Keratinocyte (primary cell): Measurements from ENCODE around the gene P4HA3. TPM values are rescaled to one million over a fixed set of nuclear protein-coding genes. Genes with fewer than 3 reads are reported as not detected.

Experiments used
- DNase-seq: peaks from one replicate; pipeline ENCODE4 v3.0.0-alpha.2; 2011; ENCODE audit warnings: low read depth, missing footprints, low spot score
- FAIRE-seq: peaks from 2 replicates; lab custom pipeline; 2011; peaks lifted over from hg19 to GRCh38; lab: Jason Lieb, UNC
- H2AFZ ChIP-seq: 2 replicates; pipeline ENCODE4 v1.6.0; 2012; ENCODE audit warnings: low read length, control low read depth, inconsistent platforms; ENCODE audit not compliant: control insufficient read depth
- H3K27ac ChIP-seq: 2 replicates; pipeline ENCODE4 v1.5.1; 2011; ENCODE audit warnings: low read length; ENCODE audit not compliant: control insufficient read depth, insufficient read depth
- H3K27me3 ChIP-seq: 3 replicates; pipeline ENCODE4 v1.6.0; 2011; ENCODE audit warnings: low read length; ENCODE audit not compliant: control insufficient read depth, insufficient read depth; ENCODE audit errors: extremely low read depth
- H3K36me3 ChIP-seq, 2 experiments: 2 replicates in 1 of 2; 3 replicates in 1 of 2; pipeline ENCODE4 v1.5.1; 2011; ENCODE audit warnings: low read length in 2 of 2, mild to moderate bottlenecking in 1 of 2; ENCODE audit not compliant: control insufficient read depth in 2 of 2, insufficient read depth in 2 of 2; ENCODE audit errors: extremely low read depth in 1 of 2
- H3K4me1 ChIP-seq: 3 replicates; pipeline ENCODE4 v1.5.1; 2011; ENCODE audit warnings: low read length; ENCODE audit not compliant: control insufficient read depth, insufficient read depth; ENCODE audit errors: extremely low read depth
- H3K4me2 ChIP-seq: 3 replicates; pipeline ENCODE4 v1.6.0; 2011; ENCODE audit warnings: low read depth, low read length; ENCODE audit not compliant: control insufficient read depth, insufficient read depth; ENCODE audit errors: extremely low read depth
- H3K4me3 ChIP-seq, 3 experiments: fragments of 200-600 bp in 1 of 3; sonication (generic) in 1 of 3; 2 replicates in 2 of 3; 3 replicates in 1 of 3; pipeline ENCODE4 v1.5.1; 2011 to 2016; ENCODE audit warnings: low read length in 3 of 3, mild to moderate bottlenecking in 3 of 3, control low read depth in 2 of 3, inconsistent platforms in 1 of 3, low read depth in 1 of 3, mixed read lengths in 1 of 3, mixed run types in 1 of 3, moderate library complexity in 1 of 3; ENCODE audit not compliant: control insufficient read depth in 2 of 3, insufficient read depth in 2 of 3; ENCODE audit errors: extremely low read depth in 1 of 3
- H3K79me2 ChIP-seq: 2 replicates; pipeline ENCODE4 v1.6.0; 2012; ENCODE audit warnings: low read length; ENCODE audit not compliant: control insufficient read depth, insufficient read depth
- H3K9ac ChIP-seq: 3 replicates; pipeline ENCODE4 v1.6.0; 2011; ENCODE audit warnings: low read length; ENCODE audit not compliant: control insufficient read depth, insufficient read depth; ENCODE audit errors: extremely low read depth
- H3K9me1 ChIP-seq: 3 replicates; pipeline ENCODE4 v1.6.0; 2011; ENCODE audit warnings: low read length; ENCODE audit not compliant: control insufficient read depth, insufficient read depth; ENCODE audit errors: extremely low read depth
- H3K9me3 ChIP-seq: 2 replicates; pipeline ENCODE4 v1.5.1; 2012; ENCODE audit warnings: low read depth, low read length; ENCODE audit not compliant: control insufficient read depth
- H4K20me1 ChIP-seq: 3 replicates; pipeline ENCODE4 v1.6.0; 2011; ENCODE audit warnings: low read length; ENCODE audit not compliant: control insufficient read depth, insufficient read depth; ENCODE audit errors: extremely low read depth
- EZH2 ChIP-seq: IDR thresholded peaks from one replicate; pipeline ENCODE4 v1.6.1; 2012; ENCODE audit warnings: inconsistent platforms, mild to moderate bottlenecking, low read length, moderate library complexity
- dilution Hi-C: fragments of 300-500 bp; cut with MboI; formaldehyde crosslinking; loops from one replicate; pipeline ENCODE4 v1.7.0; 2020; ENCODE audit warnings: low sequenced_read_pairs; ENCODE audit not compliant: extremely low pct_ligation_motif_present
- polyA plus RNA-seq, 5 experiments: library from polyadenylated mRNA; depleted of rRNA in 3 of 5; stranded (reverse) in 3 of 5; stranded (forward) in 1 of 5; unstranded in 1 of 5; fragments of >200 nt; gene quantifications; 1 replicate in 1 of 5; 2 replicates in 3 of 5; 3 replicates in 1 of 5; pipeline versions ENCODE4 v1.2.1 to v1.2.3, GENCODE V29; 2011 to 2012; ENCODE audit warnings: missing spikeins in 2 of 5, low read depth in 1 of 5, low replicate concordance in 1 of 5
- TF ChIP-seq, protein P1 (sequence below), 3 experiments: IDR thresholded peaks in 1 of 3; conservative IDR thresholded peaks in 1 of 3; optimal IDR thresholded peaks in 1 of 3; 2 replicates in 2 of 3; 3 replicates in 1 of 3; pipeline versions ENCODE3 to v1.5.1; 2011; ENCODE audit warnings: low read length in 3 of 3, mild to moderate bottlenecking in 3 of 3, moderate library complexity in 2 of 3, control low read depth in 1 of 3, inconsistent platforms in 1 of 3; ENCODE audit not compliant: insufficient read depth in 2 of 3; ENCODE audit errors: extremely low read depth in 1 of 3

Gene P4HA3
- polyA plus RNA-seq, 1 donor (not counting 4 experiments of a cell fraction or from before 2014, with no cell fraction given) = 0.14 TPM

DNA sequence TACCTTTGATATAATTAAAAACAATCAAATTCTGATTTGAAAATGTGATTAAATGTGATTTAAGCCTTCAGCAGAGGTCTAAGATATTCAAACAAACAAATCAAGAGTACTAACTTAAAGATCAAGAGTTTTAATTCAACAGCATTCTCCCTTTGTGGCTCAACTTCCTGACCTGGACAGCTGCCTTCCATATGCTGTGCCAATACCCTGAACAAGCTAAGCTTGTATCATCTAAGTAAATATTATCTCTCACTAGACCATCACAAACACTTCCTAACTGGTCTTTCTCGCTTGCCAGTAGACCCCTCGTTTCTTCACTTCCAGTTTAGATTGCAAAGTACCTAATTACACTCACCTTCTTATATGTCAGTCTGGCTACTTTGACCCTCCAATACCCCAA lies 35.9 kb upstream of the P4HA3 start:
- no peak for FAIRE-seq

GRCh38 chr11:74345420-74345819 lies 34.0 kb upstream of the P4HA3 start:
- FAIRE-seq (no peak), DNase-seq (no peak)
- H3K9me1 ChIP-seq = no peaks in the 10 kb centered on the region
- TF ChIP-seq, protein P1, sequence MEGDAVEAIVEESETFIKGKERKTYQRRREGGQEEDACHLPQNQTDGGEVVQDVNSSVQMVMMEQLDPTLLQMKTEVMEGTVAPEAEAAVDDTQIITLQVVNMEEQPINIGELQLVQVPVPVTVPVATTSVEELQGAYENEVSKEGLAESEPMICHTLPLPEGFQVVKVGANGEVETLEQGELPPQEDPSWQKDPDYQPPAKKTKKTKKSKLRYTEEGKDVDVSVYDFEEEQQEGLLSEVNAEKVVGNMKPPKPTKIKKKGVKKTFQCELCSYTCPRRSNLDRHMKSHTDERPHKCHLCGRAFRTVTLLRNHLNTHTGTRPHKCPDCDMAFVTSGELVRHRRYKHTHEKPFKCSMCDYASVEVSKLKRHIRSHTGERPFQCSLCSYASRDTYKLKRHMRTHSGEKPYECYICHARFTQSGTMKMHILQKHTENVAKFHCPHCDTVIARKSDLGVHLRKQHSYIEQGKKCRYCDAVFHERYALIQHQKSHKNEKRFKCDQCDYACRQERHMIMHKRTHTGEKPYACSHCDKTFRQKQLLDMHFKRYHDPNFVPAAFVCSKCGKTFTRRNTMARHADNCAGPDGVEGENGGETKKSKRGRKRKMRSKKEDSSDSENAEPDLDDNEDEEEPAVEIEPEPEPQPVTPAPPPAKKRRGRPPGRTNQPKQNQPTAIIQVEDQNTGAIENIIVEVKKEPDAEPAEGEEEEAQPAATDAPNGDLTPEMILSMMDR (optimal IDR thresholded peaks at IDR 0.05 in 1 of 3, IDR thresholded peaks at IDR 0.05 in 1 of 3, conservative IDR thresholded peaks at IDR 0.05 in 1 of 3; ENCODE audit: extremely low read depth in 1 of 3, insufficient read depth in 2 of 3, low read length in 3 of 3) = no peak
- no peak for TF ChIP-seq EZH2
- no peak overlapping the region for H3K4me2 ChIP-seq
- H3K79me2 ChIP-seq = no peaks in the 10 kb centered on the region
- no peaks in the 10 kb centered on the region for H3K9me3 ChIP-seq
- H4K20me1 ChIP-seq = no peaks in the 10 kb centered on the region
- no peak overlapping the region for H3K9ac ChIP-seq
- no peak overlapping the region for H3K27ac ChIP-seq
- peaks cover 0 to 2% of the 10 kb centered on the region in 2 experiments for H3K36me3 ChIP-seq
- no peaks in the 10 kb centered on the region for H3K4me1 ChIP-seq
- no peak overlapping the region for H3K4me3 ChIP-seq
- dilution Hi-C loops = no loop called here
- no peaks in the 10 kb centered on the region for H3K27me3 ChIP-seq
- no peak overlapping the region for H2AFZ ChIP-seq

More for the DNA sequence above, 35.9 kb upstream of the P4HA3 start:
- TF ChIP-seq EZH2 = no peak
- TF ChIP-seq, protein P1 (optimal IDR thresholded peaks at IDR 0.05 in 1 of 3, IDR thresholded peaks at IDR 0.05 in 1 of 3, conservative IDR thresholded peaks at IDR 0.05 in 1 of 3; ENCODE audit: extremely low read depth in 1 of 3, insufficient read depth in 2 of 3, low read length in 3 of 3) = no peak
- Histone ChIP-seq H3K79me2 (no peaks in the 10 kb centered on the region), H3K4me2 (no peak overlapping the region), H3K9ac (no peak overlapping the region), H4K20me1 (no peaks in the 10 kb centered on the region), H3K4me3 (no peak overlapping the region), H3K9me1 (no peaks in the 10 kb centered on the region), H3K27me3 (no peaks in the 10 kb centered on the region), H2AFZ (no peak overlapping the region), H3K4me1 (no peaks in the 10 kb centered on the region), H3K9me3 (no peaks in the 10 kb centered on the region), H3K27ac (no peak overlapping the region), H3K36me3 (no peaks in the 10 kb centered on the region)
- DNase-seq = no peak
- dilution Hi-C loops = no loop called here
